Epithelial cell of esophagus (primary cell): ENCODE measurements around the gene GMPS.

Experiments
- DNase-seq: peaks from one replicate; pipeline ENCODE4 v3.0.0; 2010; ENCODE audit warnings: low read depth
- H3K4me3 ChIP-seq: 2 replicates; pipeline ENCODE4 v1.5.1; 2011; ENCODE audit warnings: mild to moderate bottlenecking, low read length, control low read depth
- CTCF ChIP-seq: IDR thresholded peaks from 2 replicates; pipeline ENCODE4 v1.5.1; 2011; ENCODE audit warnings: low read depth, mild to moderate bottlenecking, low read length, control low read depth, inconsistent platforms; ENCODE audit not compliant: insufficient read depth; ENCODE audit errors: missing control alignments

GMPS gene

GRCh38 chr3:155863072-155863784 lies 7.2 kb upstream of the GMPS start:
- H3K4me3 ChIP-seq, result no peak overlapping the region
- DNase-seq, result no peak
- no peak for TF ChIP-seq CTCF

- DNase-seq, result no peak
- TF ChIP-seq CTCF, result no peak
- H3K4me3 ChIP-seq, result peak overlapping the region; percentile 44
These were observed 759 bp upstream of the GMPS start for GRCh38 chr3:155869691-155870090.

- DNase-seq, result peak; percentile 54
- peak overlapping the region; percentile 78 for H3K4me3 ChIP-seq
- no peak for TF ChIP-seq CTCF
These were observed 695 bp downstream of the GMPS start for GRCh38 chr3:155870945-155871745.

GRCh38 chr3:155871746-155872158 lies 1.3 kb downstream of the GMPS start:
- DNase-seq, result no peak
- no peak for TF ChIP-seq CTCF
- H3K4me3 ChIP-seq, result peak overlapping the region; percentile 78

- H3K4me3 ChIP-seq, result no peak overlapping the region
- TF ChIP-seq CTCF, result no peak
These were observed 2.6 kb downstream of the GMPS start for GRCh38 chr3:155872904-155873646.

GRCh38 chr3:155876037-155876436 lies 5.6 kb downstream of the GMPS start:
- DNase-seq, result peak; percentile 29
- no peak overlapping the region for H3K4me3 ChIP-seq
- TF ChIP-seq CTCF, result no peak

More at GRCh38 chr3:155872904-155873646, 2.6 kb downstream of the GMPS start:
- no peak for DNase-seq
